Esophagus mucosa (tissue), 1 donor: ENCODE measurements around the gene BCAR3. TPM values are rescaled to one million over a fixed set of nuclear protein-coding genes. Genes with fewer than 3 reads are reported as not detected.

Experiments used
- ATAC-seq: fragments of 200-7000 bp; cut with Tn5 transposase; one replicate; pipeline ENCODE4 v1.9.1; 2020
- total RNA-seq: library from RNA; stranded (reverse); gene quantifications from one replicate; pipeline ENCODE4 v1.2.4, GENCODE V29; 2023
- donor health status: DM: yes; HTN: yes; CAD: no.

BCAR3 gene
- total RNA-seq, 1 donor from 2014 or later: 5.7 TPM

GRCh38 chr1:93533677-93534076 lies 148.0 kb downstream of the BCAR3 start:
- ATAC-seq: no peak

DNA sequence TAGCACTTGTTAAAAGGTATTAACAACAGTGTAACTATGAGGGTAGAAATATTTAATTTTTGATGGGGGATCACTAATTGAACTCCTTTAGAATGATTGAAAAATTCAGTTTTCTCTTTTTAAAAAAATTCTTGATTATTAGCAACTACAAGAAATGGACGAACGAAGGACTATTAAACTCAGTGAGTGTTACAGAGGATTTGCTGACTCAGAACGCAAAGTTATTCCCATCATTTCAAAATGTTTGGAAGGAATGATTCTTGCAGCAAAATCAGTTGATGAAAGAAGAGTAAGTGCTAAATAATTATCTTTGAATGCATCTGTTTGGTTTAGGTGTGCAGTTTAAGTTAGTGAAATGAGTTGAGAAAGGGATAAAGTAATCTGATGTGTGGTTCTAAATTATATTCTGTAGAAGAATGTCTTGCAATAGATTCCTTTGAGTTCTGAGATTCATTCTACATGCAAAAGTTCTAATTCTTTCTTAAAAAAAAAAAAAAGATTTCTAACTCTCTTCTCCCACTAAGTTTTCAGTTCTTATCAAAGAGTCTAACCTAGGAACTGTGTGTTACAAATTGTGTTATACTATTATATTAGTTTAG lies 148.8 kb downstream of the BCAR3 start:
- ATAC-seq: no peak

- no peak for ATAC-seq
Observed at GRCh38 chr1:93531193-93531592, 150.4 kb downstream of the BCAR3 start.

DNA sequence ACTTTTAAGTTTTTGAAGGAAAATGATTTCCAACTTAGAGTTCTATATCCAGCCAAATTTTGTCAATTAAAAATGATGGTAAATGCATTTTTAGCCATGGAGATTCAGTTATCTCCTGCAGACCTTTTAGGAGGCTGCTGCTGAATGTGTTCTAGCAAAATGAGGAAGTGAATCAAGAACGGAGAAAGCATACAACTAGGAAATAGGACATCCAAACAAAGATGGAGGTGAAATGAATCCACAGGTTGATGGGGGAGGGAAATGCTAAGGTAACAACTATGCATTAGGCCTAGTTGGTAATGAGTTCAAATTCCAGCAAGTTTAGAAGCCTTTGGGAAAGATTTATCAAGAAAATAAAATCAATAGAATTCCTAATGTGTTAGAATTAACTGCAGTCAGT lies 153.2 kb downstream of the BCAR3 start:
- ATAC-seq: no peak

DNA sequence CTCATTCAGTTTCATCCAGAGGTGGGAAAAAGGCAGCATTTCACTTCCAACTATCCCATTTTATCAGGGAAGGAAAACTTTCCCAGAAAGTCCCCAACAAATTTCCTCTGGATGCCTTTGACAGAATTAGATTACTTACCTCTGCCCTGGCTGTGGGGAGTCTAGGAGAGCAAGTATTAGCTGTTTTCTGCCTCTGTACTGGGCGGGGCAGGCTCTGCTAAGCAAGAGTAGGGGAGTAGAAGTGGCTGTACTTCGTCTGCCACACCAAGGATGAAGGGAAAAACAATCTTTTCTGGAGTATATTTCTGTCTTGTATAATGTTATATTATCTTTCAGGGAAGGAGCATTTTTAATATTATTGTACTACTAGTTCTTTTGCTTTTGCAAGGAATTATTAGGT lies 155.2 kb downstream of the BCAR3 start:
- ATAC-seq: no peak

GRCh38 chr1:93525431-93525830 lies 156.2 kb downstream of the BCAR3 start:
- ATAC-seq: no peak

- no peak for ATAC-seq
Observed at GRCh38 chr1:93522721-93523120, 158.9 kb downstream of the BCAR3 start.

GRCh38 chr1:93521618-93522017 lies 160.0 kb downstream of the BCAR3 start:
- ATAC-seq: no peak

DNA sequence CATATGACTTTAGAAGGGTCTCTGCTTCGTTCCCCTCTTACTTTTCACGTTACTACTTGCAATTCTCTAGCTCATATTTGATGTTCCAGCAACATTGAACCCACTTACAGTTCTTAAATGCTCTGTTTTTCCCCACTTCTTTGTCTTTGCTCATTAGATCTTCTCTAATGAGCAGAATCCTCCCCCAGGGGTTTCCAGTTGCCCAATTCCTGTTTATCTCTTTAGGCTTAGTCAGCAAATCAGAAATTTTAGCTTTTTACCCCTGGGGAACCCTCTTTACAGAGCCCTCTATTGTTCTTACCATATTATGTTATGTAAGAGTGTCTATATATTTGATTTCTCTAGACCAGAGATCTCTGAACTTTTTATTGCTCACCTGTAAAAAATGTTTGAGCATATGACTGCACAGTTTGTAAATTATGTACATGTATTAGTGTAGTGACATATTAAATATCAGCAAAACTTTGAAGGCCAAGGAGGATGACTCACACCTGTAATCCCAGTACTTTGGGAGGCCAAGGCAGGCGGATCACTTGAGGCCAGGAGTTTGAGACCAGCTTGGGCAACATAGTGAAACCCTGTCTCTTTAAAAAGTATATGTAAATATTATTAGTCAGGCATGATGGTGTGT lies 162.3 kb downstream of the BCAR3 start:
- peak; percentile 78 for ATAC-seq

DNA sequence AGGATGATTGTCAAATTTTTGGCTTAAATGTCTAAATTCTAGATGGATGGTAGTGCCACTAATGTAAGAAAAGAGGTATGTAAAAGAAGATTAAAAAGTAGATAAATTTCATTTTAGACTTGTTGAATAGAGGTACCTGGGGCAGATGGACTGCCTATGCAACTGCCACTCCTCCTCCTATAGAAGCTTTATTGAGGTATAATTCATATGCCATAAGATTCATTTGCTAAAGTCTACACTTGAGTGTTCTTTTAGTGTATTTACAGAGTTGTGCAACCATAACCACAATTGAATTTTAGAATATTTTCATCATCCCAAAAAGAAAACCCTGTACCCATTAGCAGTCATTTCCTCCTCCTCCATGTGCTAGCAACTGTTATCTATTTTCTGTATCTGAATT lies 163.1 kb downstream of the BCAR3 start:
- no peak for ATAC-seq

- ATAC-seq: no peak
Observed at GRCh38 chr1:93516164-93516563, 165.5 kb downstream of the BCAR3 start.

Other genes starting within 250 kb of the BCAR3 start
- gene FNBP1L, start 233.7 kb downstream of the BCAR3 start, total RNA-seq: 8.5 TPM
- 48.5 TPM for gene DNTTIP2, start 197.4 kb upstream of the BCAR3 start, total RNA-seq
- gene GCLM, start 227.6 kb upstream of the BCAR3 start, total RNA-seq: 11.6 TPM